ENCODE measurements around the gene PDE4D. TPM values are rescaled to one million over a fixed set of nuclear protein-coding genes. Genes with fewer than 3 reads are reported as not detected.

Gene PDE4D
- total RNA-seq, 1 experiment from 2014 or later: 3.3 TPM

GRCh38 chr5:59732806-59733205, 160.7 kb downstream of the PDE4D start (continued):
- no peak for TF ChIP-seq STAT6 (CRISPR knock-in tag; conservative IDR thresholded peaks at IDR 0.05; ENCODE audit: low read depth)
- TF ChIP-seq MLX (CRISPR knock-in tag; IDR thresholded peaks at IDR 0.05): no peak
- TF ChIP-seq PRRX2 (CRISPR knock-in tag; IDR thresholded peaks at IDR 0.05): no peak
- TF ChIP-seq ZNF121 (CRISPR knock-in tag; IDR thresholded peaks at IDR 0.05): no peak
- no peak for TF ChIP-seq AFF4 (CRISPR knock-in tag; IDR thresholded peaks at IDR 0.05; ENCODE audit: borderline replicate concordance)

GRCh38 chr5:59732301-59732700, 161.2 kb downstream of the PDE4D start:
- no peak overlapping the region for H3K27ac Mint-ChIP-seq
- no peaks in the 10 kb centered on the region for H3K36me3 Mint-ChIP-seq
- no peak for DNase-seq (ENCODE audit: low spot score)
- no peaks in the 10 kb centered on the region for H3K9me3 Mint-ChIP-seq
- no peaks in the 10 kb centered on the region for H3K27me3 Mint-ChIP-seq (ENCODE audit: low read depth)
- H3K4me3 Mint-ChIP-seq: no peak overlapping the region
- TF ChIP-seq ZNF121 (CRISPR knock-in tag; IDR thresholded peaks at IDR 0.05) (no peak), ZNF423 (CRISPR knock-in tag; IDR thresholded peaks at IDR 0.05) (no peak), PREB (CRISPR knock-in tag; IDR thresholded peaks at IDR 0.05; ENCODE audit: borderline replicate concordance) (no peak), ZNF396 (CRISPR knock-in tag; IDR thresholded peaks at IDR 0.05; ENCODE audit: borderline replicate concordance) (no peak), ARID4B (CRISPR knock-in tag; IDR thresholded peaks at IDR 0.05; ENCODE audit: borderline replicate concordance) (no peak), FOXP1 (CRISPR knock-in tag; IDR thresholded peaks at IDR 0.05; ENCODE audit: borderline replicate concordance) (no peak), ATF2 (CRISPR knock-in tag; IDR thresholded peaks at IDR 0.05; ENCODE audit: borderline replicate concordance, low read depth) (no peak), NR2C2 (CRISPR knock-in tag; IDR thresholded peaks at IDR 0.05) (no peak), ZSCAN18 (CRISPR knock-in tag; IDR thresholded peaks at IDR 0.05) (no peak)
- ChIA-PET POLR2A (no interaction called here), CTCF (interaction anchor here (1.3 kb wide), 1 partner anchor 544 kb away, joined by 4 read pairs; no protein-coding TSS in a partner anchor)
- H3K4me1 Mint-ChIP-seq: peaks cover 7% of the 10 kb centered on the region
- ATAC-seq: no peak
